Spleen (tissue), 13 donors: ENCODE measurements around the gene ATP12A. TPM values are rescaled to one million over a fixed set of nuclear protein-coding genes. Genes with fewer than 3 reads are reported as not detected.
A peak's percentile ranks its signal among the peaks of the same experiment; 100 is the strongest.

Experiments used
- DNase-seq: peaks from one replicate; pipeline ENCODE4 v3.0.0-alpha.2; 2020
- H3K27ac ChIP-seq, 8 donors: fragments of 200-600 bp; sonication (generic) in 7 of 8; 1 replicate in 4 of 8; 2 replicates in 4 of 8; pipeline versions ENCODE4 v1.5.0 to v1.8.0; 2016 to 2021; ENCODE audit warnings: inconsistent platforms in 4 of 8, mild to moderate bottlenecking in 4 of 8, moderate library complexity in 1 of 8
- H3K27me3 ChIP-seq, 7 donors: fragments of 200-600 bp; sonication (generic) in 6 of 7; replicated peaks in 1 of 7; 1 replicate in 4 of 7; 2 replicates in 3 of 7; pipeline versions ENCODE4 v1.5.0 to v1.8.0; 2016 to 2021; ENCODE audit warnings: inconsistent platforms in 3 of 7, mild to moderate bottlenecking in 1 of 7
- H3K36me3 ChIP-seq, 6 donors: fragments of 200-600 bp; sonication (generic) in 5 of 6; 1 replicate in 4 of 6; 2 replicates in 2 of 6; pipeline versions ENCODE4 v1.5.0 to v1.8.0; 2016 to 2021; ENCODE audit warnings: inconsistent platforms in 2 of 6
- H3K4me1 ChIP-seq, 6 donors: fragments of 200-600 bp; sonication (generic) in 5 of 6; 1 replicate in 3 of 6; 2 replicates in 3 of 6; pipeline versions ENCODE4 v1.5.0 to v1.8.0; 2016 to 2021; ENCODE audit warnings: inconsistent platforms in 3 of 6
- H3K4me3 ChIP-seq, 8 donors: fragments of 200-600 bp; sonication (generic) in 7 of 8; 1 replicate in 4 of 8; 2 replicates in 4 of 8; pipeline versions ENCODE4 v1.5.0 to v1.8.0; 2016 to 2021; ENCODE audit warnings: inconsistent platforms in 4 of 8, mild to moderate bottlenecking in 4 of 8, moderate library complexity in 2 of 8
- H3K9me3 ChIP-seq, 8 donors: fragments of 200-600 bp; sonication (generic) in 7 of 8; 1 replicate in 4 of 8; 2 replicates in 4 of 8; pipeline versions ENCODE4 v1.5.0 to v1.8.0; 2016 to 2021; ENCODE audit warnings: inconsistent platforms in 4 of 8
- CTCF ChIP-seq, 11 experiments: fragments of 200-600 bp in 7 of 11; fragments of 450-650 bp in 4 of 11; sonication (generic) in 4 of 11; IDR thresholded peaks in 8 of 11; conservative IDR thresholded peaks in 3 of 11; 1 replicate in 7 of 11; 2 replicates in 4 of 11; pipeline versions ENCODE4 v1.4.0 to v1.8.0; 2016 to 2021; ENCODE audit warnings: antibody characterized with exemption in 11 of 11, inconsistent platforms in 4 of 11, mild to moderate bottlenecking in 1 of 11
- POLR2A ChIP-seq, 3 donors: fragments of 450-650 bp; IDR thresholded peaks; one replicate each; pipeline ENCODE4 v1.5.1; 2017; ENCODE audit warnings: antibody characterized with exemption in 3 of 3, mild to moderate bottlenecking in 1 of 3
- POLR2AphosphoS5 ChIP-seq, 3 donors: sonication (generic); formaldehyde crosslinking; IDR thresholded peaks; one replicate each; pipeline ENCODE4 v1.5.1; 2017; ENCODE audit warnings: antibody characterized with exemption in 3 of 3
- WGBS, 5 donors: extraction: QIAGEN DNeasy Blood & Tissue Kit in 3 of 5; methylation state at CpG; one replicate each; pipeline versions ENCODE4 v1.1.5 to v1.1.7; 2013 to 2018; 5-methylcytosine and 5-hydroxymethylcytosine counted together
- intact Hi-C: fragments of 100-400 bp; cut with DNase I; formaldehyde crosslinking; loops from one replicate; pipeline ENCODE4 v1.15.0; 2023; ENCODE audit warnings: low total_unique reads
- long read RNA-seq, 2 donors: transcript quantifications; one replicate each; lab custom pipeline, GENCODE V29; 2026
- polyA plus RNA-seq, 3 donors: library from polyadenylated mRNA; stranded (reverse); fragments of 200-250 nt; gene quantifications; one replicate each; pipeline ENCODE4 v1.2.1, GENCODE V29; 2013
- total RNA-seq, 7 donors: library from RNA; depleted of rRNA in 3 of 7; stranded (reverse); fragments of >200 nt in 3 of 7; fragmentation: NEBNext Ultra II Directional in 4 of 7; extraction: Animal tissue kit (Norgen Biotek cat#: 25700) in 4 of 7; gene quantifications; one replicate each; pipeline versions ENCODE4 v1.1.0 to v1.2.1, GENCODE V29; 2016 to 2021
- donor health status: healthy with polysubstance abuse.
- donor health status: DM: no; HTN: no; CAD: no; lungs with moderate emphysema.
- donor health status: DM: no; HTN: no; CAD: no.
- donor health status: Bipolar disorder and iron deficiency.
- donor health status: healthy.
- donor health status: DM: no; HTN: no; CAD: no.
- donor health status: DM: yes; HTN: yes; CAD: no.

Gene ATP12A
- total RNA-seq (not detected), polyA plus RNA-seq (not detected)
- long read RNA-seq, donor 1, result 0 reads
- long read RNA-seq, donor 2, result 0 reads

GRCh38 chr13:24680258-24680920, at the start of gene ATP12A:
TSS of gene ATP12A (plus strand) at chr13:24680408. CDS start at chr13:24680744, 336 bp downstream.
- Histone ChIP-seq H3K4me1 (peaks cover 5 to 36% (median 28%) of the 10 kb centered on the region in 6 donors), H3K27ac (no peak within 1 kb of the TSS), H3K27me3 (peaks cover 6 to 63% (median 27%) of the 10 kb centered on the region in 7 donors), H3K9me3 (no peaks in the 10 kb centered on the region), H3K36me3 (no peaks in the 10 kb centered on the region), H3K4me3 (peak within 1 kb of the TSS; percentile 17 to 72 (median 41))
- WGBS, 5 donors, result 1 to 2% (median 1%) methylated on average over 22 to 75 of the region's 75 CpGs
- TF ChIP-seq POLR2A (IDR thresholded peaks at IDR 0.05), result no peak
- no peak for TF ChIP-seq POLR2AphosphoS5 (IDR thresholded peaks at IDR 0.05)
- TF ChIP-seq CTCF (IDR thresholded peaks at IDR 0.05 in 8 of 11, conservative IDR thresholded peaks at IDR 0.05 in 3 of 11), result peak in 2 of 11 experiments; percentile 10
- DNase-seq, result no peak
- intact Hi-C loops, result no loop called here

- no peak overlapping the region for H3K4me3 ChIP-seq
- no peaks in the 10 kb centered on the region for H3K9me3 ChIP-seq
- intact Hi-C loops, result no loop called here
- H3K4me1 ChIP-seq, result peaks cover 0 to 11% (median 4%) of the 10 kb centered on the region in 6 donors
- no peaks in the 10 kb centered on the region for H3K36me3 ChIP-seq
- TF ChIP-seq CTCF (IDR thresholded peaks at IDR 0.05 in 8 of 11, conservative IDR thresholded peaks at IDR 0.05 in 3 of 11), result no peak
- TF ChIP-seq POLR2A (IDR thresholded peaks at IDR 0.05), result no peak
- TF ChIP-seq POLR2AphosphoS5 (IDR thresholded peaks at IDR 0.05), result no peak
- no peak for DNase-seq
- no peaks in the 10 kb centered on the region for H3K27me3 ChIP-seq
- 61 to 82% (median 70%) methylated on average over 13 of the region's 13 CpGs for WGBS, 5 donors
- H3K27ac ChIP-seq, result no peak overlapping the region
These were observed 49.2 kb upstream of the ATP12A start for GRCh38 chr13:24630851-24631620.

- no peak overlapping the region for H3K27ac ChIP-seq
- TF ChIP-seq CTCF (IDR thresholded peaks at IDR 0.05 in 8 of 11, conservative IDR thresholded peaks at IDR 0.05 in 3 of 11) (no peak), POLR2AphosphoS5 (IDR thresholded peaks at IDR 0.05) (no peak), POLR2A (IDR thresholded peaks at IDR 0.05) (no peak)
- WGBS, 5 donors, result 87 to 95% (median 91%) methylated on average over 5 of the region's 5 CpGs
- H3K36me3 ChIP-seq, result no peaks in the 10 kb centered on the region
- DNase-seq, result no peak
- no peaks in the 10 kb centered on the region for H3K9me3 ChIP-seq
- intact Hi-C loops, result no loop called here
- no peak overlapping the region for H3K4me3 ChIP-seq
- H3K4me1 ChIP-seq, result peaks cover 0 to 3% (median 0%) of the 10 kb centered on the region in 6 donors
- H3K27me3 ChIP-seq, result no peaks in the 10 kb centered on the region
These were observed 48.3 kb upstream of the ATP12A start for GRCh38 chr13:24631922-24632321.
